Smooth muscle cell of bladder (primary cell): ENCODE data around the gene CENPU. TPM values are rescaled to one million over a fixed set of nuclear protein-coding genes. Genes with fewer than 3 reads are reported as not detected.

ENCODE experiments used
- total RNA-seq: library from RNA; depleted of rRNA; stranded (reverse); fragments of >200 nt; gene quantifications from 2 replicates; pipeline ENCODE4 v1.2.3, GENCODE V29; 2014

CENPU gene
- 1.7 and 1.8 TPM in 2 replicates for total RNA-seq

GRCh38 chr4:184733654-184734524 is at the start of gene CENPU:
Gene CENPU, minus strand, starts transcription at chr4:184734096. Its CDS starts 34 bp downstream, at chr4:184734062.

GRCh38 chr4:184649026-184649970 is 84.6 kb downstream of the CENPU start, which contains the start of the genes CASP3 and PRIMPOL:
Gene CASP3, minus strand, starts transcription at chr4:184649447. Its CDS starts 10,994 bp downstream, at chr4:184638453.
Gene PRIMPOL, plus strand, starts transcription at chr4:184649738. Its CDS starts 7,403 bp downstream, at chr4:184657141.

Other genes starting within 250 kb of the CENPU start
- 28.6 and 30.7 TPM in 2 replicates for gene CASP3, start 84.6 kb downstream of the CENPU start, total RNA-seq
- 10.7 and 13.7 TPM in 2 replicates for gene PRIMPOL, start 84.4 kb downstream of the CENPU start, total RNA-seq
- gene ACSL1, start 91.9 kb upstream of the CENPU start, total RNA-seq, result 30.6 and 45.0 TPM in 2 replicates